HPDE6-E6E7 (cell line): ENCODE measurements around the gene KRTAP25-1.

Experiments
- DNase-seq: peaks from one replicate; pipeline ENCODE4 v3.0.0; 2011; ENCODE audit warnings: missing footprints; ENCODE audit errors: extremely low spot score

Gene KRTAP25-1, protein sequence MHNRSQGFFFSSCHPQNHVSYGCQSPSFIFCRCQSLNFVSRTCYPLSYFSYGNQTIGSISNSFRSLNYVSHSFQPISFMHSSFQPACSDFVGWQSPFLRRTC

DNA sequence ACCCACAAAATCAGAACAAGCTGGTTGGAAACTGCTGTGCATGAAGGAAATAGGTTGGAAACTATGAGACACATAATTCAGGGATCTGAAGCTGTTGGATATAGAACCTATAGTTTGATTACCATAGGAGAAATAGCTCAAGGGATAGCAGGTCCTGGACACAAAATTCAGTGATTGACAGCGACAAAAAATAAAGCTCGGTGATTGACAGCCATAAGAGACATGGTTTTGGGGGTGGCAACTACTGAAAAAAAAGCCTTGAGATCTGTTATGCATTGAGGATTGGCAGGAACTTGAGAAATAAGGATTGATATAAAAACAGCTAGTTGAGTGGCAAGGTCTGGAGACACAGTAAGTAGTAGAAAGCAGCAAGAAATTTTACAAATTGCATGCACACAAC is at the start of gene KRTAP25-1:
KRTAP25-1 (minus strand) TSS at position 300 of the 400 bp plus-strand sequence; CDS start at position 276, 24 bp downstream.
- DNase-seq: no peak

DNA sequence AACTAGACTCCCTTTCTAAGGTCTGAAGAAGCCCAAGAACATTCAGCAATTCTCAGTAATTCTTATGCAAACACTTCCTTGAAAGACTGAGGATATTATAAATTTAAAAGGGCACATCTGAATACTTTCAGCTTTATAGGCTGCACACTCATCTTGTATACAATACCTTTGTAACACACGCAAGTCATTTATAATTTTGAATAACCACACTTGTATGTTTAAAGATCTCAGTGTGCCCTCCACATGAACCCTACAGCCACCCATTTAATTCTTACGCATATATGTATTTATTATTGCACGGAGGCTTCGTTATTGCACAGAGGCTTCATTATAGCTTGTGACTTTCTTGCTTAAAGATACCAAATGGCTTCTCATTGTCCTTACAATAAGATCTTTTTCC is 49.4 kb upstream of the KRTAP25-1 start:
- no peak for DNase-seq

DNA sequence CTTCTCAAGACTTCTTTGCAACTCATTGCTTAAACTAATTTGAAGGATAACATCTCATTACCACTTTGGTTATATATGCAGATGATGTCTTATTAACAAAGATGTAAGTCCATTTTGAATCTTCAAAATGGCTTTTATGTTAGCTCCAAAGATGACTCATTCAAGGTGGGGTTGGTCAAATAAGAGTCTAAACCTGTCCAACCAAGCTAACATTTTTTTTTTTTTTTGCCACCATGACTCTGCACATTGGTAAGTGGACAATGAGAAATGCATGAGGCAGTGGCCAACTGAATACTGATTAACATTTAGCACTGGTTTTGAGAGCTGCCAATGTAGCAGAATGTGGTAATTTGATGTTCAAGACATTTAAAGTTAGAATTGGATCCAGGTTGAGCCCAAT is 48.5 kb upstream of the KRTAP25-1 start:
- no peak for DNase-seq

DNA sequence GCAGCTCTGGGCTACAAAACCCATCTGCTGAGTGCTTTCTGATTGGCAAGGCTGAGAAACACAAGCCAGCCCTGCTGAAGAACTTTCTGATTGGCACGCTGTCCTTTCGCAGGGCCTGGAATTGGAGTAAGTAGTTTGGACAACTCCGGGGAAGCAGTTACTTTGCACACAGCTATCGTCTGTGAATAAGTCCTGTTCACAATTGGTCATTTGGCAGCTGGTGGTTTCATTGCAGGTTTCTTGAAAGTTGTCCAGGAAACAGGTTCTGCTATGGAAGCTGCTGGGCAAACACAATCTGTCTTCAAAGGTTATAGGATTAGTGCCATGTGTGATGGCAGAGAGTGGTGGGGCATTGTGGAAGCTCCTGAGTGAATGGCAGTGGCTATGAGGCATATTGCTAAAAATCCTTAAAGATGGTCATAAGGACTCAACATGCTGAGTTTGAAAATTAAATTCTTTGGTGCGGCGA is 48.0 kb upstream of the KRTAP25-1 start, which contains the start of gene KRTAP27-1:
KRTAP27-1 (minus strand) TSS at position 419 of the 469 bp plus-strand sequence; CDS start at position 393, 26 bp downstream.
- DNase-seq: no peak

DNA sequence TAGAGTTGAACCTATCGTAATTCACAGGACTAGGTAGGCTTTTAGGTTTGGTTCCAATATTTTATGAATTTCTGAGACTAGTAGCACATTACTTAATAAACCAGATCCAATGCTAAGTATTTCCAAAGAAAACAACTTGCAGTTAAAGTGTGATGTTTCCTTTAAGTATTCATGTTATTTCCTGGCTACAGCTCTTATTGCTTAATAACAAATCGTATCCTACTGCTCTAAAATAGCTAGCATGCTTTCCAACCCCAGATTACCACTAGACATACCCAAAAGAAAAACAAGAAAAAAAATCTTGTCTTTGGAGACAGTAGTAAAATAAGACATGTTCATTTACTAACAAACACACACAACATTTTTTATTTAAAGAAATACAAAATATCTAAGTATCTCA is 47.3 kb upstream of the KRTAP25-1 start:
- DNase-seq: no peak

DNA sequence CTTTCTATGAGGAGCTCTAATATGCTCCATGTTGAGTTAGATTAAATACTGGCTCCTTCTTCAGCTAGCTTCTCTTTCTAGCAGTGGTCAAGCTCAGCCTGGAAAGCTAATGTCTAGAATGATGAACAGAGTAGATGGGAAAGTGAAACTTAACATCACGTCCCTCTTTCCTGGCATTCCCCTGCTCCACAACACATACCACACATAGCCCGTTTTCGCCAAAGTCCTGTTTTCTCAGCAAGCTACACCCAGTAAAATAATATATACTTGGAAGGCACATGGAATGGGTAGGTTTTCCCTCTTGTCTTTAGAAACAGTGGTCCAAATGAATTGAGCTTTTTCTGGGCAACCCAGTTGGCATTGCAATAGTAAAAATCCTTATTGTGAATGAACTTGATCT is 44.4 kb upstream of the KRTAP25-1 start:
- no peak for DNase-seq

DNA sequence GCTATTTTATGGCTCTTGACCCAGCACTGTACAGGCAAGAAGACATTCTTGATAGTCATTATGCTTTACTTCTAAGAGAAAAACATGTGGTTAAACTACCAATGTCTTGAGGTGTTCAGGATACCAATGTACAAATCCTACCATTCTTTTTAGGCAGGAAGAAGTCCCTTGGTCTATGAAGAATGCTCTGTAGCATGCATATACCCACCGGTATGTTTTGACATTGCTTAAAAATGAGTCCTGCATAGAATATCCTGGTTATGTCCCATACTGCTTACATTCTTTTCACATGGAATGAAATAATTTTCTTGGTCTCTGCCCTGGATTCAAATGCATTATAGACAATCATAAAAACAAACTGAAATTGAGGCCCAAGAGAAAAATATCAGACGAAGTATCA is 43.4 kb upstream of the KRTAP25-1 start:
- DNase-seq: no peak

DNA sequence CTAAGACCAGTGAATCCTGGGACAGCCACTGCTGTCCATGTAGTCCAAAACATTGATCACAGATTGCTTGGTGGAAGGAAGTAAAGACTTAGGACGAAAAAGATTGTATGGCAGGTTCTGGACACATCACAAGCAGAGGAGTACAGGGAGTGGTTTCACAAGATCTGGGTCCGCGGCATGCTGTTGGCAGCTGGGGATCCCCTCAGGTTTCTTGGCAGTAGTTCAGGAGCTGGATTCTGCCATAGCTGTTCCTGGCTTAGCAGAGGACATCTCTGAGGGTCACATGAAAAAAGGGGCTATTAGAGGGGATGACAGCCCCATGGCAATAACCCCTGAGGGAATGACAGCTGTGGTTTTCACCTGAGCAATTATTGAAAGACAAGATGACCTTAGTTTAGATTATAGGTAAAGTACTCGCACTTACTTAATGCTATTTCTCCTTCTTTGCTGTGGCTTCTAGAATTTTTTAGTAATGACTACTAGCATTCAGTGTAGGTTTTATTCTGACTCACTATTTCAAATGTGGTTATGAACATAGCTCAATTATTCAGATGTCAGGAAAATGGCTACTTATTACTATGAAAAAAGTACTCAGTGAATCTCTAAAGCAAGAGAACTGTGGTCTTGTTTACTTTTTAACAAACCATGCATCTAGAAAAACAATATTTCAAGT is 40.0 kb upstream of the KRTAP25-1 start:
- DNase-seq: no peak

DNA sequence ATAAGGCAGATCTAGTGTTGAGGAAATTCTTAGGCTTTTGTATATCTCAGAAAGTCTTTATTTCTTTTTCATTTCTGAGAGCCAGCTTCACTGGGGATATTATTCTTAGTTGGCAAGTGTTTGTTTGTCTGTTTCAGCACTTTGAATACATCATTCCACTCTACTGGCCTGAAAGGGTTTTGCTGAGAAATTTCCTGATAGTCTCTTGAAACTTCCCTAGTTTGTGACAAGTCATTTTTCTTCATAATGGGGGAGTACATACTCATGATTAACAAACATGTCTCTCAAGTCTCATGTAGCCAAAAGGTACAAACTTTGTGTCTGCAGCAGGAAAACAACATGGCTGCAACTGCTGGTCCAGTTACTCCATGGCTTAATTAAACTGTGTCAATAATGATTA is 37.1 kb upstream of the KRTAP25-1 start:
- no peak for DNase-seq

DNA sequence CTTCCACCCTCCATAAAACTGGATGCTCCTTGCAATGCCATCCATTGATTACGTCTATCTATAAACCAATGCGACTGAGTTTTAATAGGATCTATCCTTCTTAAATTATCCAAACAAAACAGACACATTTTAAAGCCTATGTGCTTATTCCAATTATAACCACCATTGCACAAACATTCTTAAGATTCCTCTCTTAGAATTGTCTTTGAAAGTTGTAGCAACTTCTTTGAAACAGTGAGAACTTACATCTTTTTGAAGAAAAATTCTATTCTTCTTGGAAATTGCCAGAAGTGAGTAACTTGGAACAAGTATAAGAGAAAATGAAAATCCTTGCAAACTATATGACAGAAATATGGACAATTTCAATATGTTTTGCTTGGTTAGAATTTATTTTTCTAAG is 30.9 kb upstream of the KRTAP25-1 start, which contains the start of gene KRTAP26-1:
KRTAP26-1 (minus strand) TSS at position 101 of the 400 bp plus-strand sequence. CDS start 280 bp downstream, outside the sequence.
- no peak for DNase-seq

DNA sequence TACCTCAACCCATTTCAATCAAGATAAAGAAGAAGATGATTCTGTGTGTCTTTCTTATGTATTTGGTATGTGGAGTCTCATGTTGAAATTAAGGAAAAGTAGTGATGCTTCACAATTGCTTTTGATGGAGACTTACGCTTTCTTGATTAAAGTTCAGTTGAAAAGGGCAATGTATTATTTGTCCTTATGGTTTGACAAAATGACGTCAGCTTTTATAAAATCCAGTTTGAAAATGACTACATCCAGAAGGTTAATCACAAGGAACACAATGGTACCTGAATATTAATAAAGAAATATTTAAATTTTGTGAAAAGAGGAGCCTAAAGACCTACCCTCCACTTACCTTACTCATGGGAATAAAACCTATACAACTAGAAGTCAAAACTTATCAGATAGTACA is 26.4 kb upstream of the KRTAP25-1 start:
- no peak for DNase-seq

DNA sequence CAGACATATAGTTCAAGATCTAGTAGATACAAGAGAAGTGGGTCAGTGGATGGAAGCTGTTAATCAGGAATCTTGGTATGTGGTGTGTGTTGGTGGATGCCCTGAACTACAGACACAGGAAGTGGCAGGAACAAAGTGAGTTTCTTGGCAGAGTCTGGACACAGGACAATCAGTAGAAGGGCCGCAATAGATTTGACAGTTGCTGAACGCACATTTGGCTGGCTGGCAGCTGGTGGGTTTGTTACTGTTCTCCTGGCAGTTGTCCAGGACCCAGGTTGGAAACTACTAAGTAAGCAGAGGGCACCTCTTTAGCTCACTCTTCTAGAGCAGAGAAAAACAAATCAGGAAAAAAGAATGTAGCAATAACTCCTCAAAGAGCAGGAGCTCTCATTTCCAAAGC is 17.6 kb upstream of the KRTAP25-1 start:
- DNase-seq: no peak

DNA sequence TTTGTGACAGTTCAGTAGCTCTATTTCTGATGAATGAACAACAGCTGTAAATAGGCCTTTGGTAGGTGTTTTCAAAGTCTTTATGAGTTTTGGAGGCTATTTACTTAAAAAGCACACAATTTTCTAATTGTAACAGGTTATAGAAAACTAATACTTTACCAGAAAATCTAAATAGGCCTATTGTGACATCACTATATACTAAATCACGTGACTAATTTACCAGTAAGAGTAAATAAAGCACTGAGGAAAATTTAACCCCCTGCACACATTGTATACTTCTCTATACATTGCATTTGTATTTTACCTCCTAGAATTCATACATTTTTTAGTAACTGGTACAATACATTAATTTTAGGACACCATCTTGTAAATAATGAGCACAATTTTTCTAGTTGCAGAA is 15.8 kb upstream of the KRTAP25-1 start:
- no peak for DNase-seq

DNA sequence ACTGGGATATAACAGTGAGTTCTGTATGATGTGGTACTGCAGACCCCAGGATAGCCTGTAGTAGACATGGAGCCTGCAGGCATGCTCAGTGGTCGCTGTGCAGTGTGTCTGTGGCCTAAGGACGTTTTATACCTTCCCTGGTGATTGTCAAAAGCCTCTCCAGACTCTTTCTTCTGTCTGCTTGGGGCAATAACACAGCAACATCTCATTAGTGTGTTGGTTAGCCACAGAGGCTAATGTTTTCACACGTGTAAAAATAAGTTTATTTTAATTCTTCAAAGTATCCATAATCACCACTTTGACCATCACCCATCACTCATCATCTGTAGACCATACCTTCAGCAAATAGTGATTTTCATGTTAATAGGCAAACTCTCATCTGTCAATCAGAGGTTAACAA is 6.5 kb downstream of the KRTAP25-1 start, which contains the start of gene KRTAP24-1:
KRTAP24-1 (minus strand) TSS at position 101 of the 400 bp plus-strand sequence; CDS start at position 83, 18 bp downstream.
- no peak for DNase-seq

DNA sequence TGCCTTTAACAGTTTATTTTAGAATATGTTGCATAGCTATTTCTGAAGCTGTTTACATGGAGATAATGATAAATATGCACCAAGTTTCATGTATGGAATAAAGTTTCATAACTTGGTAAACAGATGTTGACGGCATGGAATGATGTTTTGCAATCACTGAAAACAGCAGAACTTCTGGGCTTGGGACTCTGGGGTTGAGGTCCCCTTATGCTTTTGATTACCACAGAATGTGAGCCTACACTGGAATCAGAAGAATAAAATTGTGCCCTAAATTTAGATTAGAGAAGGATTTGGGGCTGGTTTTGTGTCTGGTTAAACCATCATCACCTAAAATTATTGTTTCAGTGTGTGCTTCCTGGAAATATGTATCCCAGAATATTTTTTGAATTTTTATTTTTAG is 17.7 kb downstream of the KRTAP25-1 start:
- DNase-seq: no peak

DNA sequence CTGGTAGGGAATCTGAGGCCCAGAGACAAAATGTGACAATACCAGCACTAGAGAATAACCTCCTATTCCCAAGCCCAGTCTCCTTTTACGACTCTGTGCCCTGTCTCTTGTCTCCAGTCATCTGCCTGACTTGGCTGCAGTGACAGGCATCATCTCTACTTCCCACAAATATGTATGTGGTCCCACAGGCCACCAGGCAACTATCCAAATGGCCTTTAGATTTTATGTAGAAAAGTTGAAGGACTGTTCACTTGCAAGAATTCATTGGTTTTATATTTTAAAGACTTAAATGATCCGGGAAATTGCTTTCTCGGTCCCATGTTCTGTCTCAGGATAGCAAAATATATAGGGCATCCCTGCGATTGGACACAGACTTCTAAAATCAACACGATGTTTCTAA is 18.2 kb downstream of the KRTAP25-1 start:
- DNase-seq: no peak

DNA sequence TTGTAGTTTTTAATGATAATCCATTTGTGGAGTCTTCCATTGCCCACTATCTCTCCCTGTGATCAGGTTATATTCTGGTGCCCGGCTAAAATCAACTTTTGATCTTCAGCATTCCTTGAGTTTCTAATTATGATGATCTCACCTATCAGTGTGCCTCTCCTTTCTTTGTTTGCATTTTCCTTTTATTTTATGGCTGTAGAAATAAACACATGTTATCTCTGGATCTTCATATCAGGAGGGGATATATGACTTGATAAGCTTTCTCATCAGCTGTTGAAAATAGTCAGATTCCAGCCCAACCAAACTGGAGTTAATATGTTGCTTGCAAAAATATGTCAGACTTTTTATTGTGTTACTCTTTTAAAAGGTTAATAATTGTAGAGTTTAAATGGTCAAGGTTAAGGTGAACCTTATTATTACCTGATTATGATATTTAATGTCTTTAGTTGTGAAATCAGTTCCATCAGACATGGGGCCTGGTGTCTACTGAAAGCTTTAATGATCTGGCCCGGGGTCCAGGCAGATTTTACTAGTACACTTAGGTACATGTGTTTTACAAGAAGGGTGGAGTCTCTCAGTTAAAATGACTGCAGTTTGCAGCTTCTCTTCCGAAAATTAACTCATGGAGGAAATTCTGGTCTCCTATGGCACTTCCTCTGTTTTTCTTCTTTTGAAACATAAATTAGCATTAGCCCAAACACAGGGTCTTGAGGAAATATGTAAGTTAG is 19.3 kb downstream of the KRTAP25-1 start:
- DNase-seq: no peak

DNA sequence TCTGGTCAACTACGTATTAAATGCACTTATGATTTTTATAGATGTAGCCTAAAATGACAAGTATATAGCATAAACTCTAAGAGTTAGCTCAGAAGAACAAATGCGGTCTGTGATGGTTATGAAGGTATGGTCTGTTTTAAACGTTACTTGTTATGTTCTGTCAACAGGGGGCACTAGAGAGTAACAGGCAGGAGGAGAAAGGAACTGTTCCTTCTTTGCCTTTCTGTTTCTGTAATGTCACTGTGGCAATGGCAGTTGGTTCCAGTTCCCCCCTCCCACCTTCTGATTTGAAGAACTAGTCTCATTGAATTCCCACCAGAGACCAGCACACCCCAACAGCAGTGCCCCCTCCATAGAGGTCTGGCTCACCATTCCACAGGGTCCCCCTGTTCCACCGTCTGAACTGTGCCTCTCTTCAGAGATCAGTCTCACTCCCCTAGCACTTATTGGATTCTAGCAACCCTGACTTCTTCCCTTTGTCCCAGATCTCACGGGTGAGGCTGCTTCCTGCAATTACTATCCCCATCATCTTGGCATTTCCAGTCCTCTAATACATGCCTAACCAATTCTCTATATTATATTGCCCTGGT is 20.6 kb downstream of the KRTAP25-1 start:
- no peak for DNase-seq

DNA sequence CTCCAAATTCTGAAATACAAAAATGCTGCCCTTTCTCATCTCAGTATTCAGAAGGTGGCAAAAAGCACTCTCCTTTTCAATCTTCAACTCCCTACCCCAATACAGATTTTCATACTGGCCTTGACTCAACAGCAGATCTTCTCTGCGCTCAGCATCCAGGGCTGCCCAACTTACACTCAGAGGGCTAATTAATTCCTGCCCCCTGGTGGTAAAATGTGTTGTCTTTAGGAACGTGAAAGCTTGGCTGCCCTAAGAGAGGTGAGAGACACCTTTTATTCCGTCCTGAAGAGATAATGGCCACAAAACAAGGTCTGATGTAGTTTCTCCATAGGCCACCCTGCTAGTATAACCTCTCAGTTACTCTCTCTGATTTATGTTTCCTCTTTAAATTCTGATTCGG is 31.5 kb downstream of the KRTAP25-1 start:
- DNase-seq: peak; percentile 49

DNA sequence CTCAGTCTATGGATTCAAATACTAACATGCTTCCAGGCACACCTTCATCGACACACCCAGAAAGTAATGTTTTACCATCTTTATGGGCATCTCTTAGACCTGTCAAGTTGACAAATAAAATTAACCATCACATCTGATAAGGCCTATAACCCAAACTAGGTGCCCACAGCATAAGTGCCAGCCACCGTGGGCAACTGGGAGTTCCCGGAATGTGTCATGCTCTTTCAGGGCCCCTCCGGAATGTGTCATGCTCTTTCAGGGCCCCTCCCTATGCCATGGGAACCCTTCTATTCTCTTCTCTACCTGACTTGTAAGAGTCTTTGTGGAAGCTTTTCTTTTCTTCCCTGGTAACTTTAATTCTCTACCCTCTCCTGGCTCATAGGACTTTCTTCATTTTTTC is 33.2 kb downstream of the KRTAP25-1 start:
- DNase-seq: no peak

DNA sequence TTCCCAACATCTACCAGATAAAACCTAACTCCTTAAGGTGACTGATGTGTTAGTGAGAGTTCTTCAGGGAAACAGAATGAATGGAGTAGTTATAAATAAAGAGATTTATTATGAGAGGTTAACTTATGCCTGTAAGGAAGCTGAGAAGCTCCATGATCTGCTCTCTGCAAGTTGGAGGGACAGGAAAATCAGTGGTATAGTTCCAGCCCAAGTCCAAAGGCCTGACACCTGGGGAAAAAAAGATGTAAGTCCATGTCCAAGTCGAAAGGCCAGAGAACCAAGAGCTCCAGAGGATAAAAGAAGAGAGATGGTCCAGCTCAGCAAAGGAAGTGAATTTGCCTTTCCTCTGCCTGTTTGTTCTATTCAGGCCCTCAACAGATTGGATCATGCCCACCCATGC is 33.6 kb downstream of the KRTAP25-1 start:
- DNase-seq: no peak

DNA sequence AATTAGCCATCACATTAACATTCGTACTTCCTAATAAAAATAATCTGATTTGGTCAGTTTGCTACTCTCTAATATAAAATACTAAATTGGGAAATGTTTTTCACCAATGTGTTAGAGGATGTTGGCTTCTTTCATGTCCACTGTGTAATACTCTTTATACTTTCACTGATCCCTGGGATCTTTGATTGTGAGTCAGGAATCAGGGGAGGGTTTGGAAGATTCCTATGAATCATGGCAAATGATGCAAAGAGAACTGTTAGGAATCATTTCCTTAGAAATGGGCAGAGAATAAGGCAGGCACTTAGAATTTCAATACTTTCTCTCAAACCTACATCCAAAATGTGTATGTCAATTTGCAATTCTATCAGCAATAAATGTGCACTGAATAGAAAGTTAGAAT is 37.5 kb downstream of the KRTAP25-1 start:
- no peak for DNase-seq
